ENCODE results near the gene SFT2D1. TPM values are rescaled to one million over a fixed set of nuclear protein-coding genes. Genes with fewer than 3 reads are reported as not detected.

The SFT2D1 gene
- total RNA-seq, 1 donor from 2014 or later = 74.1 TPM

GRCh38 chr6:166382933-166383801 is 40.8 kb upstream of the SFT2D1 start, which contains the start of gene MPC1:
Gene MPC1, minus strand, starts transcription at chr6:166382940. Its CDS starts 64 bp downstream, at chr6:166382876.
- DNase-seq (ENCODE audit: low read depth) = peak; percentile 72
- Histone ChIP-seq H3K4me3 (ENCODE audit: low read depth, low read length) (peak within 1 kb of the TSS; percentile 78), H3K36me3 (ENCODE audit: control insufficient read depth, insufficient read depth, low read length) (no peaks in the 10 kb centered on the region), H3K27me3 (ENCODE audit: control insufficient read depth, insufficient read depth, low read length) (no peaks in the 10 kb centered on the region)
- no peak for TF ChIP-seq CTCF (IDR thresholded peaks at IDR 0.05; ENCODE audit: insufficient read depth, low read length, poor library complexity, severe bottlenecking)

DNA sequence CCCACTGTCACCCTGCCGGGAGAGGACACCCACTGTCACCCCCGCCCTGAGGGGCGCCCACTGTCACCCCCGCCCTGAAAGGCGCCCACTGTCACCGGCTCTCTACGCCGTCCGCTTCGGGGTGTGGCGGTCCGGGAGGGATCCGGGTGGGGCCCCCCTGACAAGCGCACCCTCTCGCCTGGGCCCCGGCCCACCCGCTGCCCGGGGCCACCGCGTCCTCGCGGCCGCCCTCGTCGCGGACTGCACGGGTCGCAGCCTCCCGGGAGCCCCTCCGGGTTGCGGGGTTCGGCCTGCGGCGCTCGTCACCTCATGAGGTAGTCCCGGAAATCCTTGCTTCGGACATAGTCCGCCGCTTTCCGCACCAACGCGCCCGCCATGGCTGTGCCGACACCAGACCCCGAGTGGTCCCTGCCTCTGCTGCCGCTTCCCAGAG is 40.2 kb upstream of the SFT2D1 start:
- no peaks in the 10 kb centered on the region for H3K27me3 ChIP-seq (ENCODE audit: control insufficient read depth, insufficient read depth, low read length)
- no peaks in the 10 kb centered on the region for H3K36me3 ChIP-seq (ENCODE audit: control insufficient read depth, insufficient read depth, low read length)
- DNase-seq (ENCODE audit: low read depth) = no peak
- no peak for TF ChIP-seq CTCF (IDR thresholded peaks at IDR 0.05; ENCODE audit: insufficient read depth, low read length, poor library complexity, severe bottlenecking)
- H3K4me3 ChIP-seq (ENCODE audit: low read depth, low read length) = peak overlapping the region; percentile 78

DNA sequence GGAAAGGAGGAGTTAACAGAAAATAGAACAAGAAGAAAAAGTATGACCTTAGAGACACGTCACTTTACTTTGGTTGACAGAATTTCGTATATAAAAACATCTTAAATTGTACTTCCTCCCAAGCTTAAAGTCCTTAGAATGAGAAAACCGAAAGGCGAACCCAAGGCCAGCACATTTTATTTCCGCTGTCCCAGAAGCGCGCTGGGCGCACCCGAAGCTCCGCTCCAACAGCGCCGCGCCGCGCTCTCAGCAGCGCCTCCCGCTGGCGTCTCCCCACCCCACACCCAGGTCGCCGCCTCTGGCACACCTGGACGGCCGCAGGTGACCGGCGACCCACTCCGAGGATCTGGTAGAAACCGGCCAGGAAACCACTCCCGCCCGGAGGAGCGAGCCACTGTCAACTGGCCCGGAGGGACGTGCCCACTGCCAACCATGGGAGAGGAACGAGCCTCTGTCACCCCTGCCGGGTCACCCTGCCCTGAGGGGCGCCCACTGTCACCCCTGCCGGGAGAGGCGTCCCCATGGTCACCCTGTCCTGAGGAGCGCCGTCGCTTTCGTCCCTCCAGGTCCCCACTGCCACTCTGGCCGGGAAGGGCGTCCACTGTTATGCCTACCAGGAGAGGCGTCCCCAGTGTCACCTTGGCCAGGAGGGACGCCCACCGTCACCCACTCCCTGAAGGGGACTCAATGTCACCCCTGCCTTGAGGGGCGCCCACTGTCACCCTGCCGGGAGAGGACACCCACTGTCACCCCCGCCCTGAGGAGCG is 39.6 kb upstream of the SFT2D1 start:
- TF ChIP-seq CTCF (IDR thresholded peaks at IDR 0.05; ENCODE audit: insufficient read depth, low read length, poor library complexity, severe bottlenecking) = peak; percentile 81
- no peak for DNase-seq (ENCODE audit: low read depth)
- Histone ChIP-seq H3K27me3 (ENCODE audit: control insufficient read depth, insufficient read depth, low read length) (no peaks in the 10 kb centered on the region), H3K4me3 (ENCODE audit: low read depth, low read length) (peak overlapping the region; percentile 78), H3K36me3 (ENCODE audit: control insufficient read depth, insufficient read depth, low read length) (no peaks in the 10 kb centered on the region)

GRCh38 chr6:166381381-166381732 is 39.0 kb upstream of the SFT2D1 start:
- Histone ChIP-seq H3K36me3 (ENCODE audit: control insufficient read depth, insufficient read depth, low read length) (no peaks in the 10 kb centered on the region), H3K4me3 (ENCODE audit: low read depth, low read length) (peak overlapping the region; percentile 78), H3K27me3 (ENCODE audit: control insufficient read depth, insufficient read depth, low read length) (no peaks in the 10 kb centered on the region)
- TF ChIP-seq CTCF (IDR thresholded peaks at IDR 0.05; ENCODE audit: insufficient read depth, low read length, poor library complexity, severe bottlenecking) = no peak
- no peak for DNase-seq (ENCODE audit: low read depth)

DNA sequence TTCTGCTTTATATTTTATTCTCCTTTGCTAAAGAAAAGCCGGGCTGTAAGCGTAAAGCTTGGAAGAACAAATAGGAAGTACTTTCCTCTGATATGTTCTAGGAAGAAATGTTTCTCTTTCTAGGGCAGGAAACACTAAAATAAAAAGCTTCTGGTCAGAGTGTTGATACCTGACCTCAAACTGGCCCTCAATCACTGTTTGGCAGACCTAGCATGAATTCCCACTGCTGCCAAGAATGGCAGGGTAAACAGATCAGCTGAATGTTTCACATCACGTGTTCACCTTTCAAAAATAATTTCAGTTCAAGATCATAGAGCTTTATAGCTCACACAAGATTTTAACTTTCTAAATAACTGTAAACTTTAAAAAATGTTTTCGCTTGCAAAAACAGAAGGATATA is 37.5 kb upstream of the SFT2D1 start:
- H3K36me3 ChIP-seq (ENCODE audit: control insufficient read depth, insufficient read depth, low read length) = no peaks in the 10 kb centered on the region
- H3K27me3 ChIP-seq (ENCODE audit: control insufficient read depth, insufficient read depth, low read length) = no peaks in the 10 kb centered on the region
- H3K4me3 ChIP-seq (ENCODE audit: low read depth, low read length) = no peak overlapping the region
- no peak for TF ChIP-seq CTCF (IDR thresholded peaks at IDR 0.05; ENCODE audit: insufficient read depth, low read length, poor library complexity, severe bottlenecking)
- DNase-seq (ENCODE audit: low read depth) = no peak

Data from kidney epithelial cell (primary cell).